ENCODE results near the gene FOXN4. TPM values are rescaled to one million over a fixed set of nuclear protein-coding genes. Genes with fewer than 3 reads are reported as not detected.

FOXN4 gene
- total RNA-seq, result not detected

- H3K4me1 ChIP-seq, result peaks cover 16 to 23% (median 17%) of the 10 kb centered on the region in 4 donors
- DNase-seq (ENCODE audit: extremely low spot score), result no peak
- intact Hi-C loops (cut with DNase I), result no loop called here
- H3K9me3 ChIP-seq, result no peaks in the 10 kb centered on the region
- 20% methylated on average over 22 of the region's 43 CpGs for WGBS
- no peaks in the 10 kb centered on the region for H3K36me3 ChIP-seq
- no peak within 1 kb of the TSS for H3K27ac ChIP-seq (replicated peaks in 1 of 4)
- no peak for TF ChIP-seq POLR2AphosphoS5 (IDR thresholded peaks at IDR 0.05)
- TF ChIP-seq EP300 (IDR thresholded peaks at IDR 0.05), result no peak
- no peak for TF ChIP-seq POLR2A (IDR thresholded peaks at IDR 0.05; ENCODE audit: low read depth)
- TF ChIP-seq CTCF (IDR thresholded peaks at IDR 0.05), result no peak
- peak within 1 kb of the TSS; percentile 55 to 67 (median 56) for H3K4me3 ChIP-seq
- peaks cover 0 to 48% (median 10%) of the 10 kb centered on the region in 4 donors for H3K27me3 ChIP-seq
Observed at GRCh38 chr12:109308534-109309380, at the start of gene FOXN4. FOXN4 (minus strand) TSS chr12:109309284; CDS start chr12:109308321, 963 bp downstream.

GRCh38 chr12:109358154-109358869, 49.2 kb upstream of the FOXN4 start:
- H3K4me3 ChIP-seq, result peak overlapping the region in 1 of 4 donors; percentile 24
- whole genome bisulfite sequencing, result 82% methylated on average over 10 of the region's 10 CpGs
- TF ChIP-seq POLR2AphosphoS5 (IDR thresholded peaks at IDR 0.05) (no peak), CTCF (IDR thresholded peaks at IDR 0.05) (no peak), EP300 (IDR thresholded peaks at IDR 0.05) (no peak), POLR2A (IDR thresholded peaks at IDR 0.05; ENCODE audit: low read depth) (no peak)
- H3K27ac ChIP-seq (replicated peaks in 1 of 4), result no peak overlapping the region
- no peaks in the 10 kb centered on the region for H3K4me1 ChIP-seq
- H3K9me3 ChIP-seq, result no peaks in the 10 kb centered on the region
- intact Hi-C loops (cut with DNase I), result no loop called here
- DNase-seq (ENCODE audit: extremely low spot score), result no peak
- H3K36me3 ChIP-seq, result no peaks in the 10 kb centered on the region
- H3K27me3 ChIP-seq, result no peaks in the 10 kb centered on the region

GRCh38 chr12:109357032-109357431, 47.9 kb upstream of the FOXN4 start:
- Histone ChIP-seq H3K9me3 (no peaks in the 10 kb centered on the region), H3K27ac (replicated peaks in 1 of 4) (no peak overlapping the region), H3K36me3 (no peaks in the 10 kb centered on the region), H3K4me3 (no peak overlapping the region), H3K27me3 (no peaks in the 10 kb centered on the region), H3K4me1 (no peaks in the 10 kb centered on the region)
- TF ChIP-seq EP300 (IDR thresholded peaks at IDR 0.05), result no peak
- TF ChIP-seq CTCF (IDR thresholded peaks at IDR 0.05), result no peak
- no peak for TF ChIP-seq POLR2A (IDR thresholded peaks at IDR 0.05; ENCODE audit: low read depth)
- no peak for TF ChIP-seq POLR2AphosphoS5 (IDR thresholded peaks at IDR 0.05)
- no peak for DNase-seq (ENCODE audit: extremely low spot score)
- intact Hi-C loops (cut with DNase I), result no loop called here
- 24% methylated on average over 2 of the region's 2 CpGs for WGBS

- DNase-seq (ENCODE audit: extremely low spot score), result no peak
- Histone ChIP-seq H3K27me3 (no peaks in the 10 kb centered on the region), H3K36me3 (no peaks in the 10 kb centered on the region), H3K27ac (replicated peaks in 1 of 4) (no peak overlapping the region), H3K4me1 (no peaks in the 10 kb centered on the region), H3K4me3 (no peak overlapping the region), H3K9me3 (no peaks in the 10 kb centered on the region)
- TF ChIP-seq POLR2A (IDR thresholded peaks at IDR 0.05; ENCODE audit: low read depth) (no peak), CTCF (IDR thresholded peaks at IDR 0.05) (no peak), POLR2AphosphoS5 (IDR thresholded peaks at IDR 0.05) (no peak), EP300 (IDR thresholded peaks at IDR 0.05) (no peak)
- intact Hi-C loops (cut with DNase I), result no loop called here
- WGBS, result 77% methylated on average over 3 of the region's 3 CpGs
Observed at GRCh38 chr12:109356577-109356976, 47.5 kb upstream of the FOXN4 start.

All from esophagus muscularis mucosa (tissue), 4 donors.